H9 (cell line): ENCODE data around the gene NAA60. TPM values are rescaled to one million over a fixed set of nuclear protein-coding genes. Genes with fewer than 3 reads are reported as not detected.

Source experiments
- DNase-seq: peaks from one replicate; pipeline ENCODE4 v3.0.0-alpha.2; 2017
- H2AFZ ChIP-seq: one replicate; pipeline ENCODE4 v1.6.1; 2013; ENCODE audit warnings: mild to moderate bottlenecking, low read length, control low read depth, moderate library complexity
- H2AK5ac ChIP-seq: 2 replicates; pipeline ENCODE4 v1.6.1; 2013; ENCODE audit warnings: low read length, control low read depth, mixed read lengths; ENCODE audit not compliant: insufficient read length
- H2BK120ac ChIP-seq: one replicate; pipeline ENCODE4 v1.6.1; 2013; ENCODE audit warnings: low read depth, mild to moderate bottlenecking, low read length, control low read depth, inconsistent platforms; ENCODE audit not compliant: poor library complexity, severe bottlenecking
- H2BK12ac ChIP-seq: 2 replicates; pipeline ENCODE4 v1.6.1; 2013; ENCODE audit warnings: low read length, control low read depth, mixed read lengths, low read depth; ENCODE audit not compliant: insufficient read length
- H2BK15ac ChIP-seq: 2 replicates; pipeline ENCODE4 v1.6.1; 2013; ENCODE audit warnings: low read depth, low read length, control low read depth
- H2BK20ac ChIP-seq: one replicate; pipeline ENCODE4 v1.6.1; 2013; ENCODE audit warnings: low read depth, mild to moderate bottlenecking, low read length, control low read depth, inconsistent platforms; ENCODE audit not compliant: poor library complexity, severe bottlenecking
- H2BK5ac ChIP-seq: 2 replicates; pipeline ENCODE4 v1.6.1; 2013; ENCODE audit warnings: low read length, control low read depth, mixed read lengths; ENCODE audit not compliant: insufficient read length
- H3K14ac ChIP-seq: 2 replicates; pipeline ENCODE4 v1.6.1; 2013; ENCODE audit warnings: low read length, control low read depth; ENCODE audit not compliant: insufficient read depth
- H3K18ac ChIP-seq: 2 replicates; pipeline ENCODE4 v1.6.1; 2013; ENCODE audit warnings: low read depth, mild to moderate bottlenecking, mixed read lengths, low read length, control low read depth; ENCODE audit not compliant: insufficient read length
- H3K23ac ChIP-seq: 2 replicates; pipeline ENCODE4 v1.6.1; 2013; ENCODE audit warnings: low read length, control low read depth, mixed read lengths, low read depth; ENCODE audit not compliant: insufficient read length
- H3K23me2 ChIP-seq: 2 replicates; pipeline ENCODE4 v1.6.1; 2013; ENCODE audit warnings: low read depth, mild to moderate bottlenecking, mixed read lengths, low read length, control low read depth; ENCODE audit not compliant: insufficient read length, poor library complexity, severe bottlenecking
- H3K27ac ChIP-seq: 2 replicates; pipeline ENCODE4 v1.5.1; 2013; ENCODE audit warnings: low read length, control low read depth, mixed read lengths, low read depth; ENCODE audit not compliant: insufficient read length
- H3K27me3 ChIP-seq: 2 replicates; pipeline ENCODE4 v1.6.1; 2013; ENCODE audit warnings: low read length, control low read depth, inconsistent platforms; ENCODE audit not compliant: insufficient read depth
- H3K4ac ChIP-seq: 2 replicates; pipeline ENCODE4 v1.6.1; 2013; ENCODE audit warnings: low read depth, mild to moderate bottlenecking, control low read depth, inconsistent platforms, low read length, moderate library complexity
- H3K4me1 ChIP-seq: 2 replicates; pipeline ENCODE4 v1.6.1; 2013; ENCODE audit warnings: low read length, control low read depth, inconsistent platforms; ENCODE audit not compliant: insufficient read depth
- H3K4me2 ChIP-seq: 2 replicates; pipeline ENCODE4 v1.6.1; 2013; ENCODE audit warnings: low read length, control low read depth, mixed read lengths; ENCODE audit not compliant: insufficient read length, insufficient read depth
- H3K56ac ChIP-seq: 2 replicates; pipeline ENCODE4 v1.6.1; 2013; ENCODE audit warnings: low read depth, mild to moderate bottlenecking, mixed read lengths, low read length, control low read depth; ENCODE audit not compliant: insufficient read length
- H3K79me1 ChIP-seq: 2 replicates; pipeline ENCODE4 v1.6.1; 2013; ENCODE audit warnings: low read depth, mild to moderate bottlenecking, moderate library complexity, low read length, control low read depth, inconsistent platforms; ENCODE audit not compliant: insufficient read depth, poor library complexity, severe bottlenecking
- H3K79me2 ChIP-seq: 2 replicates; pipeline ENCODE4 v1.6.1; 2013; ENCODE audit warnings: low read length, control low read depth, inconsistent platforms; ENCODE audit not compliant: insufficient read depth
- H3K9ac ChIP-seq: 2 replicates; pipeline ENCODE4 v1.6.1; 2013; ENCODE audit warnings: low read length, control low read depth, mixed read lengths; ENCODE audit not compliant: insufficient read length; ENCODE audit errors: extremely low read depth
- H3K9me3 ChIP-seq: one replicate; pipeline ENCODE4 v1.6.1; 2013; ENCODE audit warnings: low read depth, low read length, inconsistent platforms; ENCODE audit not compliant: control insufficient read depth
- H3T11ph ChIP-seq: one replicate; pipeline ENCODE4 v1.6.1; 2013; ENCODE audit warnings: mild to moderate bottlenecking, low read length, control low read depth, inconsistent platforms
- H4K20me1 ChIP-seq: one replicate; pipeline ENCODE4 v1.6.1; 2013; ENCODE audit not compliant: control insufficient read depth, insufficient read length, insufficient read depth
- H4K5ac ChIP-seq: 2 replicates; pipeline ENCODE4 v1.6.1; 2013; ENCODE audit warnings: low read depth, mild to moderate bottlenecking, mixed read lengths, low read length, control low read depth; ENCODE audit not compliant: insufficient read length
- H4K8ac ChIP-seq: replicated peaks from 2 replicates; pipeline ENCODE4 v1.6.1; 2013; ENCODE audit warnings: low read length, control low read depth, mixed read lengths, low read depth; ENCODE audit not compliant: insufficient read length
- H4K91ac ChIP-seq: 2 replicates; pipeline ENCODE4 v1.6.1; 2013; ENCODE audit warnings: low read depth, mild to moderate bottlenecking, moderate library complexity, mixed read lengths, low read length, control low read depth; ENCODE audit not compliant: insufficient read length
- H3K27ac Mint-ChIP-seq, 3 experiments: 2 replicates in 2 of 3; 3 replicates in 1 of 3; pipeline ENCODE4 v1.8.0; 2020 to 2021; ENCODE audit warnings: mixed read lengths in 3 of 3, mild to moderate bottlenecking in 1 of 3, moderate library complexity in 1 of 3
- H3K27me3 Mint-ChIP-seq: 2 replicates; pipeline ENCODE4 v1.8.0; 2021; ENCODE audit warnings: low read depth, mild to moderate bottlenecking, moderate library complexity, mixed read lengths
- H3K36me3 Mint-ChIP-seq, 3 experiments: 2 replicates in 2 of 3; 3 replicates in 1 of 3; pipeline ENCODE4 v1.8.0; 2020 to 2021; ENCODE audit warnings: low read depth in 3 of 3, mixed read lengths in 3 of 3; ENCODE audit not compliant: insufficient read depth in 1 of 3
- H3K4me1 Mint-ChIP-seq, 2 experiments: 2 replicates each; pipeline ENCODE4 v1.8.0; 2020; ENCODE audit warnings: mixed read lengths in 2 of 2
- H3K4me3 Mint-ChIP-seq, 2 experiments: 2 replicates in 1 of 2; 3 replicates in 1 of 2; pipeline ENCODE4 v1.8.0; 2020 to 2021; ENCODE audit warnings: mild to moderate bottlenecking in 2 of 2, mixed read lengths in 2 of 2, moderate library complexity in 1 of 2
- H3K9me3 Mint-ChIP-seq, 2 experiments: 2 replicates in 1 of 2; 3 replicates in 1 of 2; pipeline ENCODE4 v1.8.0; 2020; ENCODE audit warnings: mild to moderate bottlenecking in 2 of 2, mixed read lengths in 2 of 2, moderate library complexity in 1 of 2
- CTCF ChIP-seq: fragments of 200-600 bp; sonication (generic); conservative IDR thresholded peaks from 3 replicates; pipeline ENCODE4 v1.8.0; 2021; ENCODE audit warnings: antibody characterized with exemption, mild to moderate bottlenecking
- WGBS: extraction: QIAGEN DNeasy Blood & Tissue Kit; methylation state at CpG from one replicate; pipeline ENCODE4 v1.1.7; 2013; ENCODE audit warnings: missing lambda C conversion rate, low lambda C conversion rate, mixed read lengths; ENCODE audit not compliant: insufficient read length; ENCODE audit errors: extremely low coverage; 5-methylcytosine and 5-hydroxymethylcytosine counted together
- total RNA-seq: library from RNA; stranded (reverse); gene quantifications from 2 replicates; pipeline ENCODE4 v1.2.1, GENCODE V29; 2021

The NAA60 gene
- total RNA-seq, 1 experiment from 2014 or later, result 49.3 TPM

DNA sequence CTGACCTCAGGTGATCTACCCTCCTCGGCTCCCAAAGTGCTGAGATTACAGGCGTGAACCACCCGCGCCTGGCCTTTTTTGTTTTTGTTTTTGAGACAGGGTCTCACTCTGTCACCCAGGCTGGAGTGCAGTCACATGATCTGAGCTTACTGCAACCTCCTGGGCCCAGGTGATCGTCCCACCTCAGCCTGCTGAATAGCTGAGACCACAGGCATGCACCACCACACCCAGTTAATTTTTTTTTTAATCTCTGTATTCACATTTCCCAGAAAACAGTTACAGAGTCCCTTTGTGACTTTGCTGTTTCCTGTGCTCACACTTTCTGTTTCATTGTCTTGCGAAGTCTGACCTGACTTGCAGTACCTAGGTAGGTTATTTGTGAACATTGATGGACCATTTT is 60.0 kb downstream of the NAA60 start:
- peak overlapping the region; percentile 40 for H3K9ac ChIP-seq
- no peak for DNase-seq
- no peak overlapping the region for H2BK120ac ChIP-seq
- H3K79me1 ChIP-seq, result no peaks in the 10 kb centered on the region
- no peaks in the 10 kb centered on the region for H4K20me1 ChIP-seq
- peaks cover 8 to 26% (median 8%) of the 10 kb centered on the region in 3 experiments; a peak in 5 of 7 replicates for H3K36me3 Mint-ChIP-seq
- no peak overlapping the region for H2BK15ac ChIP-seq
- no peak overlapping the region for H4K91ac ChIP-seq
- no peak overlapping the region for H4K5ac ChIP-seq
- H3K14ac ChIP-seq, result no peak overlapping the region
- WGBS, result no CpG with 5 or more reads among the region's 6 CpGs
- no peak overlapping the region for H4K8ac ChIP-seq
- H3K4me2 ChIP-seq, result no peak overlapping the region
- H3K27ac ChIP-seq, result no peak overlapping the region
- H2AK5ac ChIP-seq, result no peak overlapping the region
- H2BK12ac ChIP-seq, result no peak overlapping the region
- no peaks in the 10 kb centered on the region for H3K9me3 Mint-ChIP-seq
- H3K23me2 ChIP-seq, result peaks cover 4% of the 10 kb centered on the region
- no peak overlapping the region for H2BK20ac ChIP-seq
- no peak for TF ChIP-seq CTCF
- no peak overlapping the region for H3K56ac ChIP-seq
- no peaks in the 10 kb centered on the region for H3K9me3 ChIP-seq
- no peak overlapping the region for H2AFZ ChIP-seq
- H3K79me2 ChIP-seq, result no peaks in the 10 kb centered on the region
- no peak overlapping the region; a peak in 1 of 5 replicates for H3K4me3 Mint-ChIP-seq
- H3K23ac ChIP-seq, result no peak overlapping the region
- peaks cover 12 to 16% of the 10 kb centered on the region in 2 experiments for H3K4me1 Mint-ChIP-seq
- no peak overlapping the region for H2BK5ac ChIP-seq
- no peak overlapping the region for H3K18ac ChIP-seq
- peaks cover 10% of the 10 kb centered on the region; the same call in 1 of the 2 replicates for H3K27me3 Mint-ChIP-seq
- no peak overlapping the region for H3T11ph ChIP-seq
- no peaks in the 10 kb centered on the region; the same call in 1 of the 2 replicates for H3K4me1 ChIP-seq
- H3K4ac ChIP-seq, result no peak overlapping the region
- H3K27ac Mint-ChIP-seq, result 0 out of 7 replicates have a peak overlapping the region, but pooled peaks of 1 of the 3 experiments have one; percentile 40
- no peaks in the 10 kb centered on the region for H3K27me3 ChIP-seq
